Panc1 (cell line): Measurements from ENCODE around the gene SSR4. TPM values are rescaled to one million over a fixed set of nuclear protein-coding genes. Genes with fewer than 3 reads are reported as not detected.
"Not testable (repeated sequence)": the region's sequence is repeated elsewhere in the genome, so short reads cannot be mapped to it uniquely, and the experiment has no call there.

Experiments used
- ATAC-seq: fragments of 200-7000 bp; cut with Tn5 transposase; 2 replicates; pipeline ENCODE4 v1.9.1; 2020; ENCODE audit warnings: mild to moderate bottlenecking, moderate library complexity
- BruUV-seq: library from RNA; stranded (reverse); fragments of 400-500 nt; replicated peaks from 2 replicates; lab custom pipeline; 2021; lab: Mats Ljungman, UMichigan
- CTCF ChIA-PET: fragments of 300-600 bp; sonication (Branson Sonifier 250); formaldehyde crosslinking; loops from one replicate; lab custom pipeline; 2022; ENCODE audit warnings: antibody characterized with exemption; lab: Charles Lee
- POLR2A ChIA-PET: fragments of 300-600 bp; sonication (Branson Sonifier 250); formaldehyde crosslinking; loops from one replicate; lab custom pipeline; 2022; ENCODE audit warnings: antibody characterized with exemption; lab: Charles Lee
- DNase-seq: peaks from one replicate; pipeline ENCODE4 v3.0.0-alpha.2; 2010; ENCODE audit warnings: low read depth, low spot score
- H3K27ac ChIP-seq: 2 replicates; pipeline ENCODE4 v1.5.1; 2011; ENCODE audit warnings: mild to moderate bottlenecking, low read length, inconsistent platforms
- H3K27me3 ChIP-seq: fragments of 200-500 bp; sonication (Bioruptor generic); 2 replicates; pipeline ENCODE4 v1.6.0; 2014; ENCODE audit warnings: low read length, inconsistent platforms; ENCODE audit not compliant: control insufficient read depth, insufficient read depth
- H3K36me3 ChIP-seq: fragments of 200-500 bp; sonication (Bioruptor generic); 2 replicates; pipeline ENCODE4 v1.5.1; 2014; ENCODE audit warnings: inconsistent platforms, mild to moderate bottlenecking, low read length, moderate library complexity; ENCODE audit not compliant: control insufficient read depth, insufficient read depth
- H3K4me1 ChIP-seq: 2 replicates; pipeline ENCODE4 v1.5.1; 2011; ENCODE audit warnings: inconsistent platforms, mild to moderate bottlenecking, low read length, moderate library complexity; ENCODE audit not compliant: control insufficient read depth, insufficient read depth
- H3K4me3 ChIP-seq, 2 experiments: 2 replicates each; pipeline ENCODE4 v1.5.1; 2011 to 2012; ENCODE audit warnings: low read depth in 2 of 2, low read length in 2 of 2, mild to moderate bottlenecking in 2 of 2, inconsistent platforms in 1 of 2, moderate library complexity in 1 of 2
- H3K9me3 ChIP-seq: fragments of 200-500 bp; sonication (Bioruptor generic); 2 replicates; pipeline ENCODE4 v1.5.1; 2014; ENCODE audit warnings: low read depth, mild to moderate bottlenecking, inconsistent platforms, low read length, moderate library complexity; ENCODE audit not compliant: control insufficient read depth, insufficient read depth
- POLR2AphosphoS5 ChIP-seq: IDR thresholded peaks from 2 replicates; pipeline ENCODE4 v1.6.1; 2012; ENCODE audit warnings: mild to moderate bottlenecking, low read depth, low read length, moderate library complexity
- SIN3A ChIP-seq: IDR thresholded peaks from 2 replicates; pipeline ENCODE4 v1.6.1; 2012; ENCODE audit warnings: low read depth, mild to moderate bottlenecking, low read length, moderate library complexity, borderline replicate concordance; ENCODE audit not compliant: insufficient read depth
- TCF7L2 ChIP-seq: IDR thresholded peaks from 2 replicates; pipeline ENCODE4 v1.6.1; 2011; ENCODE audit warnings: mild to moderate bottlenecking, low read depth, low read length, inconsistent platforms
- in situ Hi-C: cut with HindIII; loops from 2 replicates; pipeline ENCODE4 v1.10.0; 2016; ENCODE audit warnings: low sequenced_read_pairs, low pct_unique_long_range_greater_than_20kb
- intact Hi-C: fragments of 100-400 bp; cut with micrococcal nuclease; formaldehyde crosslinking; loops from one replicate; pipeline ENCODE4 v1.10.0; 2022; ENCODE audit not compliant: unreplicated experiment
- total RNA-seq: library from RNA; stranded (reverse); gene quantifications from one replicate; pipeline ENCODE4 v1.2.1, GENCODE V29; 2021; ENCODE audit not compliant: unreplicated experiment
- TF ChIP-seq, protein P1 (sequence below): fragments of 450-650 bp; IDR thresholded peaks from 2 replicates; pipeline ENCODE4 v1.5.1; 2017; ENCODE audit warnings: mild to moderate bottlenecking
- TF ChIP-seq, protein P2 (sequence below), 2 experiments: IDR thresholded peaks; 2 replicates each; pipeline ENCODE4 v1.6.1; 2011 to 2012; ENCODE audit warnings: low read depth in 2 of 2, control low read depth in 1 of 2, low read length in 1 of 2, mild to moderate bottlenecking in 1 of 2, moderate library complexity in 1 of 2; ENCODE audit not compliant: insufficient read depth in 1 of 2

SSR4 gene
- total RNA-seq, 1 experiment from 2014 or later: 504 TPM

DNA sequence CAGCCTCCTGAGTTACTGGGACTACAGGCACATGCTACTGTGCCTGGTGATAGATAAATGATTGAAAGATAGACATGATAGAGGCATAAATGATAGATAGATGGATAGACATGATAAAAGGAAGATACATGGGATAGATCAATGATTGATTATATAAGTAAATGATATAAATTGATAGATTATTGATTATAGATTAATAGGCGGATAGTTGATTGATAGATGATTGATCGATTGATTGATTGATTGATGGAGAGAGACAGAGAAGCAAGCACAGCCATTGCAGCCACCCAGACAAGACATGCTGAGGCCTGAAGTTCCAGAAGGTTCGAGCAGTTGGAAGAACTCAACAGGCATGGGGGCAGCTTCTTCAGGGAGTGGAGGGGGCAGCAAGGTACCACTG is 48.1 kb upstream of the SSR4 start:
- intact Hi-C loops: no loop called here
- BruUV-seq: no TSS peak
- Histone ChIP-seq H3K27me3 (no peaks in the 10 kb centered on the region), H3K9me3 (no peaks in the 10 kb centered on the region), H3K27ac (no peak overlapping the region), H3K4me3 (no peak overlapping the region), H3K4me1 (no peaks in the 10 kb centered on the region), H3K36me3 (no peaks in the 10 kb centered on the region)
- DNase-seq: no peak
- 0 out of 2 replicates have a peak, but pooled peaks have one; percentile 10 for TF ChIP-seq POLR2AphosphoS5
- TF ChIP-seq TCF7L2: no peak
- no peak for ATAC-seq
- CTCF ChIA-PET: no interaction called here
- POLR2A ChIA-PET: no interaction called here
- in situ Hi-C loops: no loop called here

DNA sequence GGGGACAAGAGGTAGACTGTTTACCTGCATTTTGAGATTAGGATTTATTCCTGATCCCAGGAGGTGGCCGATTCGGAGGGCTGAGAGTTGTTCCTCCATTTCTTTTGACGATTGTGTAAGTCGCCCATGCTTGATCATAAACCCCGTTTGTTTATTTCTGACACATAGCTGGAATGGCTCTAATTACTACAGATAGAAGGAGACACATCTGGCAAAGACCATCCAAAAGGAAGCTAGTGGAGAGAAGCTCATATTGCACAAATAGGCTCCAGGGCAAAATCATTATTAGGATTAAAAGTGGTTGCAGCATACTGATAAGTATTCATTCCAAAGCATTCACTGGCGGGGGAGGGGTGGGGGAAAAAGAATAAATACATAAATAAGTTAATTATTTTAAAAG is 47.5 kb upstream of the SSR4 start:
- H3K27ac ChIP-seq, in situ Hi-C loops, H3K4me1 ChIP-seq, BruUV-seq, H3K36me3 ChIP-seq, POLR2A ChIA-PET, intact Hi-C loops, H3K9me3 ChIP-seq, CTCF ChIA-PET, DNase-seq, ATAC-seq, H3K4me3 ChIP-seq, H3K27me3 ChIP-seq: not testable (repeated sequence)

DNA sequence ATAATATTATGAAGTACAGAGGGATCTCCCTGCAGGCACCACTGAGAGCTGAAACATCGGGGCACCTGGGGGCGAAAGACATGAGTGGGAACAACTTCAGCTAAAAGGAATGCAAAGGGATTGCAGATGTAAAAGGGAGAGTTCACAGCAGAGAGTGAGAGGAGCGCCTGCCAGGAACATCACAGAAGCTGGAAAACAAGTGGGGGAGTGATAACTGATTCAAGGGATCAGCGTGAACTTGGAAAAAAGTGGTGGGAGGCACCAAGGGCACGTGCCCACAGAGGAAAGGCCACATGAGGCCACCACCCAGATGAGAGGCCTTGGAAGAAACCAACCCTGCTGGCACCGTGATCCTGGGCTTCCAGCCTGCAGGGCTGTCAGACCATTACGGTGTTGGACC is 45.5 kb upstream of the SSR4 start:
- ATAC-seq, intact Hi-C loops, POLR2A ChIA-PET, H3K36me3 ChIP-seq, H3K9me3 ChIP-seq, H3K27ac ChIP-seq, H3K27me3 ChIP-seq, H3K4me1 ChIP-seq, in situ Hi-C loops, DNase-seq, H3K4me3 ChIP-seq, BruUV-seq, CTCF ChIA-PET: not testable (repeated sequence)

DNA sequence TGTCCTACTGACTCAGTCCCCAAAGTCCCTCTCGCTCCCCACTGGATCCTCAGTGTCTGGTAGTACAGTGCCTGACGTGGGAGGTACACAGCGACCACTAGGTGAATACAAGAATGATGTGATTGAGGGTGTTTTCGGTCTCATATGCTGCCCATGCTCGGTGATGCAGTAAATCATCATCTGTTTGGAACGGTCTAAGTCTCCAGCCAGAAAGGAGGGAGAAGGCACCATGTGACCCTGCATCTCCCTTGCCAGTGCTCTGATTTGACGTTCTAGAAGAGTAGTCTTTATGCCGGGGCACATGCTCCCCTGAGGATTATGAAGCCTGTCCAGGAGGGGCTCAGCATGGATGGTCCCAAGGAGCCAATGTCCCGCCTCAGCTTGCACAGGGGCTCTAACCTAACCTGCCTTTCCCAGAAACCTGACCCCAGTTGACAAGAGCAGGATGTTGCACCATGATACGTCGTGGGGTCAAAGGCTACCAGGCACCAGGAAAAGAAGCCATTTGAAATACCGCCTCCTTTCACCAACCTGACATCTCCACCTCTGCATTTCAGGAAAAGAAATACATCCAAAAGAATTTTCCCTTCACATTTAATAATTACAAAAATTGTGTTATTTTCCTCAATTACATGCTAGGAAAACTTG is 44.2 kb upstream of the SSR4 start:
- TF ChIP-seq, protein P1, sequence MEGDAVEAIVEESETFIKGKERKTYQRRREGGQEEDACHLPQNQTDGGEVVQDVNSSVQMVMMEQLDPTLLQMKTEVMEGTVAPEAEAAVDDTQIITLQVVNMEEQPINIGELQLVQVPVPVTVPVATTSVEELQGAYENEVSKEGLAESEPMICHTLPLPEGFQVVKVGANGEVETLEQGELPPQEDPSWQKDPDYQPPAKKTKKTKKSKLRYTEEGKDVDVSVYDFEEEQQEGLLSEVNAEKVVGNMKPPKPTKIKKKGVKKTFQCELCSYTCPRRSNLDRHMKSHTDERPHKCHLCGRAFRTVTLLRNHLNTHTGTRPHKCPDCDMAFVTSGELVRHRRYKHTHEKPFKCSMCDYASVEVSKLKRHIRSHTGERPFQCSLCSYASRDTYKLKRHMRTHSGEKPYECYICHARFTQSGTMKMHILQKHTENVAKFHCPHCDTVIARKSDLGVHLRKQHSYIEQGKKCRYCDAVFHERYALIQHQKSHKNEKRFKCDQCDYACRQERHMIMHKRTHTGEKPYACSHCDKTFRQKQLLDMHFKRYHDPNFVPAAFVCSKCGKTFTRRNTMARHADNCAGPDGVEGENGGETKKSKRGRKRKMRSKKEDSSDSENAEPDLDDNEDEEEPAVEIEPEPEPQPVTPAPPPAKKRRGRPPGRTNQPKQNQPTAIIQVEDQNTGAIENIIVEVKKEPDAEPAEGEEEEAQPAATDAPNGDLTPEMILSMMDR: no peak
- TF ChIP-seq, protein P2, sequence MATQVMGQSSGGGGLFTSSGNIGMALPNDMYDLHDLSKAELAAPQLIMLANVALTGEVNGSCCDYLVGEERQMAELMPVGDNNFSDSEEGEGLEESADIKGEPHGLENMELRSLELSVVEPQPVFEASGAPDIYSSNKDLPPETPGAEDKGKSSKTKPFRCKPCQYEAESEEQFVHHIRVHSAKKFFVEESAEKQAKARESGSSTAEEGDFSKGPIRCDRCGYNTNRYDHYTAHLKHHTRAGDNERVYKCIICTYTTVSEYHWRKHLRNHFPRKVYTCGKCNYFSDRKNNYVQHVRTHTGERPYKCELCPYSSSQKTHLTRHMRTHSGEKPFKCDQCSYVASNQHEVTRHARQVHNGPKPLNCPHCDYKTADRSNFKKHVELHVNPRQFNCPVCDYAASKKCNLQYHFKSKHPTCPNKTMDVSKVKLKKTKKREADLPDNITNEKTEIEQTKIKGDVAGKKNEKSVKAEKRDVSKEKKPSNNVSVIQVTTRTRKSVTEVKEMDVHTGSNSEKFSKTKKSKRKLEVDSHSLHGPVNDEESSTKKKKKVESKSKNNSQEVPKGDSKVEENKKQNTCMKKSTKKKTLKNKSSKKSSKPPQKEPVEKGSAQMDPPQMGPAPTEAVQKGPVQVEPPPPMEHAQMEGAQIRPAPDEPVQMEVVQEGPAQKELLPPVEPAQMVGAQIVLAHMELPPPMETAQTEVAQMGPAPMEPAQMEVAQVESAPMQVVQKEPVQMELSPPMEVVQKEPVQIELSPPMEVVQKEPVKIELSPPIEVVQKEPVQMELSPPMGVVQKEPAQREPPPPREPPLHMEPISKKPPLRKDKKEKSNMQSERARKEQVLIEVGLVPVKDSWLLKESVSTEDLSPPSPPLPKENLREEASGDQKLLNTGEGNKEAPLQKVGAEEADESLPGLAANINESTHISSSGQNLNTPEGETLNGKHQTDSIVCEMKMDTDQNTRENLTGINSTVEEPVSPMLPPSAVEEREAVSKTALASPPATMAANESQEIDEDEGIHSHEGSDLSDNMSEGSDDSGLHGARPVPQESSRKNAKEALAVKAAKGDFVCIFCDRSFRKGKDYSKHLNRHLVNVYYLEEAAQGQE (IDR thresholded peaks at IDR 0.05; ENCODE audit: insufficient read depth in 1 of 2, low read depth in 2 of 2, low read length in 1 of 2): no peak
- TF ChIP-seq POLR2AphosphoS5 (no peak), SIN3A (no peak), TCF7L2 (no peak)
- in situ Hi-C loops: no loop called here
- no peaks in the 10 kb centered on the region for H3K36me3 ChIP-seq
- no peaks in the 10 kb centered on the region for H3K27me3 ChIP-seq
- H3K27ac ChIP-seq: no peak overlapping the region
- ATAC-seq: 0 out of 2 replicates have a peak, but pooled peaks have one; percentile 17
- H3K4me1 ChIP-seq: no peaks in the 10 kb centered on the region
- H3K9me3 ChIP-seq: no peaks in the 10 kb centered on the region
- POLR2A ChIA-PET: no interaction called here
- DNase-seq: no peak
- H3K4me3 ChIP-seq: no peak overlapping the region
- intact Hi-C loops: no loop called here
- CTCF ChIA-PET: no interaction called here
- BruUV-seq: no TSS peak
